Measurements from ENCODE around the gene FAM131A. TPM values are rescaled to one million over a fixed set of nuclear protein-coding genes. Genes with fewer than 3 reads are reported as not detected.

The FAM131A gene
- total RNA-seq, 1 experiment from 2014 or later: 14.4 TPM

GRCh38 chr3:184352149-184352785 lies 14.9 kb downstream of the FAM131A start:
- Histone ChIP-seq H3K79me2 (ENCODE audit: insufficient read depth, low read length) (no peaks in the 10 kb centered on the region), H3T11ph (ENCODE audit: low read length) (no peak overlapping the region), H3K27ac (ENCODE audit: insufficient read length, low read depth, low read length) (no peak overlapping the region), H2AK5ac (ENCODE audit: insufficient read length, low read length) (no peak overlapping the region), H3K4me1 (ENCODE audit: insufficient read depth, low read length) (no peaks in the 10 kb centered on the region), H3K14ac (ENCODE audit: insufficient read depth, low read length) (no peak overlapping the region), H3K27me3 (ENCODE audit: insufficient read depth, low read length) (no peaks in the 10 kb centered on the region), H3K56ac (ENCODE audit: insufficient read length, low read depth, low read length) (no peak overlapping the region), H2AFZ (ENCODE audit: low read length) (no peak overlapping the region), H3K23ac (ENCODE audit: insufficient read length, low read depth, low read length) (no peak overlapping the region), H2BK20ac (ENCODE audit: low read depth, low read length, poor library complexity, severe bottlenecking) (no peak overlapping the region), H3K4me2 (ENCODE audit: insufficient read depth, insufficient read length, low read length) (no peak overlapping the region), H2BK12ac (ENCODE audit: insufficient read length, low read depth, low read length) (no peak overlapping the region), H3K79me1 (ENCODE audit: insufficient read depth, low read depth, low read length, poor library complexity, severe bottlenecking) (no peaks in the 10 kb centered on the region), H2BK120ac (ENCODE audit: low read depth, low read length, poor library complexity, severe bottlenecking) (no peak overlapping the region), H3K4ac (ENCODE audit: low read depth, low read length) (no peak overlapping the region), H4K5ac (ENCODE audit: insufficient read length, low read depth, low read length) (no peak overlapping the region), H4K20me1 (ENCODE audit: control insufficient read depth, insufficient read depth, insufficient read length) (no peaks in the 10 kb centered on the region), H3K9ac (ENCODE audit: extremely low read depth, insufficient read length, low read length) (no peak overlapping the region), H3K18ac (ENCODE audit: insufficient read length, low read depth, low read length) (no peak overlapping the region), H4K8ac (replicated peaks; ENCODE audit: insufficient read length, low read depth, low read length) (no peak overlapping the region), H2BK15ac (ENCODE audit: low read depth, low read length) (no peak overlapping the region), H4K91ac (ENCODE audit: insufficient read length, low read depth, low read length) (no peak overlapping the region), H2BK5ac (ENCODE audit: insufficient read length, low read length) (no peak overlapping the region), H3K23me2 (ENCODE audit: insufficient read length, low read depth, low read length, poor library complexity, severe bottlenecking) (no peaks in the 10 kb centered on the region), H3K9me3 (ENCODE audit: control insufficient read depth, low read depth, low read length) (no peaks in the 10 kb centered on the region)
- no peaks in the 10 kb centered on the region; a peak in 1 of 5 replicates for H3K9me3 Mint-ChIP-seq
- H3K4me1 Mint-ChIP-seq: peaks cover 7 to 16% of the 10 kb centered on the region in 2 experiments
- H3K36me3 Mint-ChIP-seq (ENCODE audit: insufficient read depth in 1 of 3, low read depth in 3 of 3): peaks cover 15 to 47% (median 42%) of the 10 kb centered on the region in 3 experiments; a peak in 6 of 7 replicates
- DNase-seq: no peak
- H3K27ac Mint-ChIP-seq: 0 out of 7 replicates have a peak overlapping the region, but pooled peaks of 1 of the 3 experiments have one; percentile 44
- no peak for TF ChIP-seq CTCF (conservative IDR thresholded peaks at IDR 0.05)
- H3K4me3 Mint-ChIP-seq: no peak overlapping the region; a peak in 1 of 5 replicates
- no peaks in the 10 kb centered on the region; the same call in 1 of the 2 replicates for H3K27me3 Mint-ChIP-seq (ENCODE audit: low read depth)
- WGBS (ENCODE audit: extremely low coverage, insufficient read length, low lambda C conversion rate): no CpG with 5 or more reads among the region's 15 CpGs

All from H9 (cell line).